GM18873 (cell line): ENCODE data around the gene COBL.

Source experiments
- ATAC-seq: cut with Tn5 transposase; IDR thresholded peaks from one replicate; pipeline ENCODE4 v1.9.1; 2021; ENCODE audit warnings: mild to moderate bottlenecking, moderate library complexity, moderate number of reproducible peaks; ENCODE audit not compliant: unreplicated experiment, low FRiP score

COBL gene

DNA sequence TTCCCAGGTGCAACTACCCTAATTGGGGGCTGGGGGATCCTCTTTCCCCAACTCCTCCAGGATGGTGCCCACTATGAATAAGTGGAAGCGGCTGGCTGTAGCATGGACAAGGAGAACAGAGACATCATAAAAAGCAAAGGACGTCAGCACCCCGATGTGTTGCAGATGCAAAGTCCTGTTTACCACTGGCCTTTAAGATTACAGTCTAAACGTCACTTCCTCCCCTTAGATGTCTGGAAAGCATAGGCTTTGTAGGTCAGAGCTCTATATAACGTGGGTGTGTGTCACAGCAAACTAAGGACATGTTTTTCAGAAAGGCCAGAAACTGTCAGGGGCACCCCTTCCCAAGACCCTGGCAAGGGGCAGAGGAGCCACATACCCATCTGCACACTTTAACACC is 7.9 kb downstream of the COBL start:
- no peak for ATAC-seq

DNA sequence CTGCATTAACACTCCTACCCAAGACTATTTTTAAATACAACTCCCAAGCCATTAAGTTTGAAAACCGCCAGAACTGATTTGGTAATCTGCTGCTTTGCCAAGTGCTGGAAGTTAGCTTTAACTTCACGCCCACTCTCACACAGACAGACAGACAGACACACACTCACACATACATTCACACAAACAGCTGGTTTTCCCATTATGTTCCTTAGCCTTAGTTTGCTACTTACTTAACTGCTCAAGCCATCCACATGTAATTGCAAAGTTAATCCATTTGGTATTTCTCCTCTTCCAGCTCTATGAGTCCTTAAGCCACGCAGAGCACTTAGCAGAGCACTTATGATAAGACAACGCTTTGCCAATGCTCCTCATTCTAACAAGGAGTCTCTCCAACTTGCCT is 8.3 kb downstream of the COBL start:
- ATAC-seq: no peak

DNA sequence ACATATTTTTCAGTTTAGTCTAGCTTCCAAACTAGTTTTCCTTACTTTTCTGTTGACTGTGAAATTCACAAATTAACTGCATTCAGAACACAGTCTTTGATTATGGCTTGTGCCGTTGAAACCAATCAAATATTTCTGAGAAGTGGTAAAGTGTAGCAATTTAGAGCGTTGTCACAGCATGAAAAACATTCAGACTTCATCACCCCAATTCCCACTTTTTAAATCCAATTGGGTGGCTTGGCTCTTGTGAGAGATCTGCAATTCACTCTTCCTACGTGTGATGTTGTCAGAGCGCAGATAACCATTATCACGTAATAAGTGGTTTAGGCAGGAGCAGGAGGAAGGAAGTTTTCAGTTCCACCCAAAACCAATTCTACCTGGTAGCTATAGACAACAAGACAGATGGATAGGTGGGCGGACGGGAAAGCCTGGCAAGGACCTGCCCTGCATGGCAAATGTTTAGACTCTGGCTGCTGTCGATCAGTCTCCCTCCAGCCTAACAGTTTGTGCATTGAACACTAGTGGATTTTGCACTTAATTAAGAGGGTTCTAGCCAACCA is 8.9 kb downstream of the COBL start:
- ATAC-seq: no peak

DNA sequence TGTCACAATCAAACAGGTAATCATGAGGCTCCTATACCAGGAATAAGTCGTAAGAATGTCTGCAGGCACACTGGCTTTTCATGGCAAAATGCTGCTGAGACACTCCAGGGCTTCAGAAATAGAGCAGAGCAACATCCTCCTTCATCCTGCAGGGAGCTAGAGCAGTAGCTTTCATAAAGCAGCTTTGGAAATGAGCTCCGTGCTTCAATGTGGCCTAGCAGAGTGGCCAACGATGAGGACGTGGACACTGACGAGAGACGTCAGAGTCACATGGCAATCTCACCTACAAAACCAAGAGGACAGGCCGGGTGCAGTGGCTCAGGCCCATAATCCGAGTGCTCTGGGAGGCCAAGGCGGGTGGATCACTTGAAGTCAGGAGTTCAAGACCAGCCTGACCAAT is 9.8 kb downstream of the COBL start:
- no peak for ATAC-seq

DNA sequence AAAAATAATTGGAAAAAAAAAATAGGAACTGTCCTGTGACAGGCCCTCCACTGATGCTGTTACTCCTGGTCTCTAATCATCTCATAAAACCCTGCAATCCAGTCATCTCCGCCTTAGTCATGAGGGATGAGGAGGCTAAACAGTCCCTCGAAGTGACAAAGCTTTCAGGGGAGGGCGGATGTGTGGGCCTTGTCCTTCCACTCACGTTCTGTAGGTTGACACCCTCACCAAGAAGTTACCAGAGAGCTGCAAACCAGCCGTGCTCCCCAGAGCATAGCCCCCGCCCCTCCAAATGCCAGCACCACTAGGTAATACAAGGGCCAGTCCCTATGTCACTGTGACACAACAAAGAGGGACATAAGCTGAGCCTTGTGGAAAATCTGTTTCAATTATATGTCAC is 11.9 kb downstream of the COBL start:
- no peak for ATAC-seq

DNA sequence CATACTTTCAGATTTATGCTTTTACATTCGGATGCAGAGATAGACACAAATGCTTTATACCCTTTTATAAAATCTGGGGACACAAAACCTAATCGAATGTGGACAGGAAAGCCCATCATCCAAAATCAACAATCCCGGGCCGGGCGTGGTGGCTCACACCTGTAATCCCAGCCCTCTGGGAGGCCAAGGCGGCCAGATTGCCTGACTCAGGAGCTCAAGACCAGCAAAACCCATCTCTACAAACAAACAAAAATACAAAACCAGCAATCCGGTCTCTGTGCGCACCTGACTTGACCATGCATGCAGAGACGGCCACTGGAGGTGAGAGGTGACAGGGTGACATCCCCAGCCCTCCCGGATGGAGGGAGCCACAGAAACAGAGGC is 13.5 kb downstream of the COBL start:
- no peak for ATAC-seq

DNA sequence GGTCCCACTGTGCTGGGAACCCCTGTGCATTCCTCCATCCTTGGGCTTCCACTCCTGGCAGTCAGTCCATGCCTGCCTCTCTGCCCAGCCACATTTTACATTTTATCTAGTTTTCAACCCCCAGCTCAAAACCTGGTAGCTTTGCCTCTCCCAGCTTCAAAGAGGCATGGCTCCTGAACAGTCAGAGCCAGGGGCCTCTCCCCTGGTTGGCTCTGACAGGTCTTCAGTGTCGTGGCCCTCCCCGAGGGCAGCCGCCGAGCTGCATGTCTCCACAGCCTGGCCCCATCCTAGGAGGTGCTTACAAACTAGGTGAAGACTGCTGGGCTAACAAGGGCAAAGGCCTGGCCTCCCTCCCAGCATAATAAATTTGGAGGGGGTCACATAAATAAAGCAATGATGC is 14.8 kb downstream of the COBL start:
- no peak for ATAC-seq

DNA sequence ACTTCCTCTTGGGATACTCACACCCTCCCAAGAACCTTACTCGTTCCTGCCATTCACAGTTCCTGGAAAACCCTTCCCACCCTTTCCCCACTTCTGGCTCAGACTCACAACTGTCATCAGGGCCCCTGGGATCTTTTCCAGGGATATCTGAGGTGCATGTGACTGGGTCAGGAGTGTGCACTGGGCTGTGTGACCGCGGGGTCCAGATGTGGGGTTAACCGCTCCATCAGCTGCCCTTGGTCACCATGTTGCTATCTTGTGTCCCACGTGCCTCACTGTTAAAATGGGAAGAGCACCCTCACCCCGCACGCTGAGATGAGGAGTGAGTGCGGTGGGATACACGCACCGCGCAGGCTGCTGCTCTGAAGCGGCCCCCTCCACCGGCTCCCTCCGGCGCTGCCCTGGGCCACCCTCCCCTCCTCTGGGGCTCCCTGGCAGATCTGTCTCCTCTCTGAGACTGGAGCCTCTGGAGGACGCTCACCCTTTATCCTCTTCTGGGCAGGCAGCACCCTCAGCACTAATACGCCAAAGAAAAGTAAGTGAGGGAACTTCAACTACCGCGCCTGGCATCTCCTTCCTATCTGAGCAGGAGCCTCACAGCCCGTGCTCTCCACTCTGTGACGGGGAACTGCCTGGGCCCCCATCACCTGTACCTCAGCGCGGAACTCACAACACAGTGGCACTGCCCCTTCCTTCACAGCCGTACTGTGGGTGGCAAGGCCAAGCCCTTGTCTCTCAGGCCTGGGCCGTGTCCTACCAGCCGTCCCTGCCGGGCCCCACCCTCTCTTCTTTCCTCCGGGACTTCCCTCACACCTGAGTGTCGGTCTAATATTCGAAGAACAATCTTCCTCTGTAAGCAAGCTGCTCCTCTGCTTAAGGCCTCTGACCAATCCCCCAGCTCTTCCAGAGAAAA is 15.6 kb downstream of the COBL start:
- ATAC-seq: no peak

DNA sequence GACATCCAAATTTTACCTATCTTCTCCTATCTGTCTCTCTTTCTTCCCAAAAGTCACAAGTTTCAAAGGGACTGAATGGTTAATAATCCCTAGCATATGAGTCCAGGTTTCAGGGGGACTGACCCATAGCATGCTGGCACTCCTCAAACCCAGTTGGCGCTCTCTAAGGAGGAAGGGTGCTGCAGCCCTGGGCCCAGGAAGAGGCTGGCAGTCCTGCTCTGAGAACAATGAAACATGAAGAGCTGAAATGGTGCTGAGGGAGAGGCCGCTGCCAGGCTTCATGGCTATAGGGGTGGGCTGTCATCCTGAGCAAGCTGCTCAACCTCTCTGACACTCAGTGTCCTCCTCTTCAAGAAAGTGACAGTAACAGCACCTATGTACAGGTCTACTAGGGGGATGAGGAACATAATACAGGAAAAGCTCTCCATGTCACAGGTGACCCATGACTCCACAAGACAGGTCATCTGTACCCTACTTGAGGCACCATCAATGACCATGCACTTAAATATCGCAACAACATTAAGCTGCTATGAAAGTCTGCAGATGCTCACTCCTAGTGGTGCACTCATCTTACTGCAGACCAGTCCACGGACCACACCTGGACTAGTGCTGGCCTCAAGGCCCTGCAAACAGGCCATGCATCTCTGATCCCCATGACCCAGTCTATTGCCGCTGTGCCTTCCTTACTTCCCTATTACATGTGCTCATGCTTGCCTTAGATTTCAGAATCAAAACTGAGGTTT is 17.0 kb downstream of the COBL start:
- no peak for ATAC-seq

DNA sequence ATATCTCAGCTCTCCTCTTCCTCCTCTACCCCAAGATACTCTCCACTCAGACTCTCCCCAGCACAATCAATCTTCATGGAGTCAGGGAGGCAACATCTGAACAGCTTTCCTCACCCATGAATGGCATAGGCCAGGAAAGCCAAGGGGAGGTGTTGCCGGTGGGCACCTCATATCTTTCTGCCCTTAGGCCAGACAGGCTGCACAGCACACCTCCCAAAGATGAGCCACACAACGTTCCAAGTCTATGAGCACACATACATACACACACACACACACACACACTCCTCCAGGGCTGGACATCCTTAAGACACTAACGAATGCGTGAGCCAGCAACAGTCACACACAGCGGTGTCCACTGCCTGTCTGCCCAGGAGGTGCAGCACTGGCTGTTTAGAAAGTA is 17.7 kb downstream of the COBL start:
- no peak for ATAC-seq

DNA sequence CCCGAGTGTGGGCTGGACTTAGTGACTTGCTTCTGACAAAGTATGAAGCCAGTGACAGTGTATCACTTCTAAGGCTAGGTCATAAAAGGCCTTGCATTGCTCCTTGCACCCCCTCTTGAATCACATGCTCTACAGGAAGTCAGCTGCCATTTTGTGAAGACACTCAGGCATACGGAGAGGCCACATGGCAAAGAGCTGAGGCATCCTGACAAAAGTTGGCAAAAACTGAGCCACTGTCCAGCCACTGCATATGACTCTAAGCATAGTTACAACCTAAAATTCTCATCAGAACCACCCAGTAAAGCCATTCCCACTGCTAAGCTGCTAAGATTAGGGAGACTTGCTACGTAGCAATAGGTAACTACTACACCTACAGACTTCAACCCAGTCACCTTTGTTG is 18.6 kb downstream of the COBL start:
- no peak for ATAC-seq

DNA sequence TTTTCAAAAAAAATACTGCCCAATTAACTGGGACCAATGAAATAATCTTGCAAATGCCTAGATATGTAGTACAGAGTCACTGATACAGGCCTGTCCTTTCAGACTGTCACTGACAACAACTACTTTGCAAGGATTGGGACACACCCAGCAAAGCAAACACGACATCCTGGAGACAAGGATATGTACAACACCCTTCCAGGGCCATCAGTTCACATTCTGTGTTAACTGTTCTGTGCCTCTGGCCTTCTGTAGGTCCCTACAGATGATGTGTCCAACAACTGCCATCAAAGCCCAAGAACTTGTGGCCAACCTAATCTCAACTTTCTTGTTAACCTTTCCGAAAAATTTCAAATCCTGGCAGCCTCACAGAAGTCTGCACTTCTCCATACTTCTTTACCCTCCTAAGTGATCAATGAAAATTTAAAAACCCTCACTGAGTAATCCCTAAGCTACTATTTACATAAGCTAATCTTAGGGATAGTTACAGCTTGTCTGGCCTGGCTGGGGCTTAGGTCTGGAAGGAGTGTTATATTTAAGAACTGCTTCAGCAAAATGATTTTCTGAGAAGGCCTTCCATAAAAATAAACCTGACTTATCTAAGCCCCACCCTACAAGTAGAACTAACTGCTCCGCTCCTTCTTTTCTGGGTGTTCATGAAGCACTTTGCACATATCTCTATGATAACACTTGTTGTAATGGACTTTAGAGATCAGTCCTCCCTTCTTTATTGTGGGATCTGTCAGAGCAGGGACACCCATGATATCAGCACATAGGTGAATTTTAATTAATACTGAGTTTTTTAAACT is 21.0 kb downstream of the COBL start:
- no peak for ATAC-seq

DNA sequence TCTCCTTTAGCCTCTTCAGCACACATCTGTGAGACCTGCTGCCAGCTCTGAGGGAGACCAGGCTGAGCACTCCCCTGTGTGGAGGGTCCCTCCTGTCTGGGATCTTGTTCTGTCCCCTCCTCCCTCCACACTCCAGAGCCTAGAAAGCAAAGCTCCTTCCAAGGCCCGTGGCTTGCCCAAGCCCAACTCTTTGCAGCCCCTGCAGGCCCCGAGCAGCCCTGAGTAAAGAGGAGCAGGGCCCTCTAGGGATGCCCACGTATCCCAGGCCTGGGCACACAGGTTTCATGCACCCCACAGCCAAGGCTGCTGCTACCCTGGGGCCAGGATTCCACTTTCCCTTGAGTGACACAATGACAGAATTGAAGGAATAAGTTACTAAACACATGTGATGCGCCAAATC is 24.0 kb downstream of the COBL start:
- ATAC-seq: no peak

DNA sequence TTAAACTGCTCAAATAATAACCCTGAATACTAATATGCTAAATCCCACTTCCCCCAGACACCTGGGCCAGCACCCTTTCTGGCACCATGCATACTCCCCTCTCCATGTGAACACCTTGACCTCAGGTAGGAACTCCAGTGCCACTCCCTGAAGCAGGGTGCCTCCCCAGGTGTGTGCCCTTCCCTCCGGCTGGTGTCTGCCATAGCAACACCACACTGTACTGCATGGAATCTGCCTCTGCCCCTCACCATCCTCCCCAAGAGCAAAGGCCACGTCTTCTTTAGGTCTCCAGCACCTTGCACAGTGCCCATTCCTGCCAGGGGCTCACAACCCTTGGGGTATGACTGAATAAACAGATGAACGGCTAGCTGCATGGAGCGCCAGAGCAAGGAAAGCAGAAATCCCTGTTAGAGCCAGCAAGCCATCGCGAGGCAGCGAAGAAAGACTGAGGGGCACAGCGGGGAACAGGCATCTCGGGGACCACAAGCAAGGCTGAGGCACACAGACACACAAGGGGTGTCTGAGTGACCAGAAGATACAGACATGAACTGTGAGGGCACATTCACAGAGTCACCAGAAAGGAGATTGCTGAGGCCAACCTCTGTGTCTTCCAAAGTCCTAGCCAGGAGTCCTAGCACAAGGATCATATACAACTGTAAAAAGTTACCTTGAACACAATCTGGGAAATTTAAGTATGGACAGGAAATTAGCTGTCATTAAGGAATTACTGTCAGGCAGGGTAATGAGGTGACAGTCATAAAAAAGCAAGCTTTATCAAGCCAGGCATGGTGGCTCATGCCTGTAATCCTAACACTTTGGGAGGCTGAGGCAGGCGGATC is 25.7 kb downstream of the COBL start:
- no peak for ATAC-seq

DNA sequence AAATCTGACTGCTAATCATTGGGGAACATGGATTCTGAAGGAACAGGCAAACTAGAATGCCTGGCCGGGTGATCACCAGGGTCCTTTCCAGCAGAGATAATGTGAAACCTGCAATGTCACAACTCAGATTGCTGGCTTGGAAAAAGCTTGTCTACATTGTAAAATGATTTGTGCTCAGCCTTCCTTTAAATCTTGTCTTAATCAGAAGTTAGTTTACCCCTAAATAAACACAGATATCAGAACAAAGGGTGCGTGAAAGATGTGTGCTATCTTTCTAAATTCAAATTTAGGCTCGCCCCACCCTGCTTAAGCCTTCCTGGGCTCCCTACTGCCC is 26.3 kb downstream of the COBL start:
- no peak for ATAC-seq

DNA sequence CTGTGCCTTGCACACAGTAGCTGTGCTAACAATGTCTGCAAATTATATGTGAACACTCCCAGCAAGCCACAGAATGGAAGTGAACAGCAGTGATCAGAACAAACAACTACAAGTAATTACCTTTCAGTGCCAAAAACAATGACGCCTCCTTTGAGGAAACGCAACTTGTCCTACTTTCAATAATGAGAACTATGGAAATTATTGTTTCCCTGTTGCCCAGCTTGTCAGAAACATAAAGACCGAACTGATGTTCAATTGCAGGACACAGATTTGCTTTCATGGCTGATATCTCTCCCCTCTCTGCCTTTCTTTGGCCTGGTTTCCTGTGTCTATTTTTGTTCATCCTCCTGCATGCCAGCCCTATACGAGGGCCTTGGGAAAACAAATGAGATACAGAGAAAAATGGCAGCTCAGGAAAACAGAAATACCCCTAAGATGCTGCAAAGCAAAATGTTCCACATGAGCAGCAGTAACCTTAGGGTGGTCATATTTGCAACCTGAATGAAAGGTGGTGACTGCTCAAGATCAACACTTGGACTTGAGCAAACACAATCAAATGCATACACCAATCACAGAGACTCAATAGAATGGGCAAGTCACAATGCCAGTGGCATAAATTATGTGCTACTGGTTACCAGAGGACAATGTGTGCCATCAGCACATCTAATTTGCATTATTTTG is 26.8 kb downstream of the COBL start:
- ATAC-seq: no peak

DNA sequence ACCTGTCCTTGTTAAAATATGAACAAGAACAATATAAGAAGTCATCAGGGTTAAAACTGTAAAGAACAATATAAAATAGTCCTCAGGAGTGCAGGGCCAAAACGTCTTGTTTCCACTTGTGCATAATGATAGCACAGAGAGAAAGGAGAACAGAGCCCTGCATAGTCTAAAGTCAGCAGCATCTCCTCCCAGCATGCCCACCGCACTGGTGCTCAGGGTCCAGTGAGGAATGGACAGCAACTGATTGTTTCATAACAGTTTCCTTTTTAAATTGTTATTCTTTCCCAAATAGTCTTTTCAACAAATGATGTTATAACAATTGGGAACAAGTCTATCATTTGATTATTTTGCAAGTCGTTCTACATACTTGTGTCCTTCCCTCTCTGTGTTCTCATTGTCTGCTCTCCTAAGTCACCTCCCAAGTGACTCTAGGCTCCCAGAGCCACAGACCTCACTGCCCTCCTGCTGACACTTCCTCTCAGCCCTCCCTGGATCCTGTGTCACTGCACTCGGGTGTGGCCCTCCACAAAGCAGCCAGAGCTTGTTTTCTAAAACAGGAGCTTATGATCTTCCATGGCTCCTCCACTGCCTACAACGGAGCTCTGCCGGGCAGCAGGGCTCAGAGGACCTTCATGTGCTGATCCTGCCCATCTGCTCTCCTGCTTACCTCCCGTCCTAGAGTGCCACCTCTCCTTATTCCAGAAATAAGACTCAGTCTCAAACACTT is 27.6 kb downstream of the COBL start:
- ATAC-seq: no peak

DNA sequence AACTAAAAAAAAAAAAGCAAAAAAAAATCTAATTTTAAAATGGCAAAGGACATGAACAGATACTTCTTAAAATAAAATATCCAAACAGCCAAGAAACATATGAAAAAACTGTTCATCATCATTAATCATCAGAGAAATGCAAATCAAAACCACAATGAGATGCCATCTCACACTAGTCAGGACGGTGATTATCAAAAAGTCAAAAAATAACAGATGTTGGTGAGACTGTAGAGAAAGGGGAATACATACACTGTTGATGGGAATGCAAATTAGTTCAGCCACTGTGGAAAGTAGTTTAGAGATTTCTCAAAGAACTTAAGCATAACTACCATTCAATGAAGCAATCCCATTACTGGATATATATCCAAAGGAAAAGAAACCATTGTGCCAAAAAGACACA is 30.2 kb downstream of the COBL start:
- ATAC-seq: no peak

DNA sequence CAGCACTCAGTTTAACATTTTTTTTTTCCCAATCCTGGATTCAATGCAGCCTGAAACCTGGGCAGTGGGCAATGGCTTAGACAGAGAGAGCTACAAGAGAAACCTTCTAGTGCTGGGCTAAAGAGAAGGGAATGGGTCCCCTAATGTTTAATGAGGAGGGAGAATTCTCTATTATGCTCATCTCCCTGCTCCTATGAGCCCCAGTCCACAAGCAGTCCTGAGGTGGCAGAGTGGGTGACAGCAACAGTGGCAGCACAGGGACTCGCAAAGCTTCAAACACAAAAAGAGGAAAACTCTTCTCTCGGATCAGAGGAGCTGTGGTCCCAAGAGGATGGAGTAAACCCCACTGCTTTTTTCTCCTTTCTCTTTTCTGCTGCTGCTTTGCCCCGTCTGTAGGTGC is 36.5 kb downstream of the COBL start:
- ATAC-seq: no peak
